GM21786 (cell line): Measurements from ENCODE around the gene SPACA7.
"Not testable (repeated sequence)": the region's sequence is repeated elsewhere in the genome, so short reads cannot be mapped to it uniquely, and the experiment has no call there.

Experiments used
- ATAC-seq: cut with Tn5 transposase; IDR thresholded peaks from one replicate; pipeline ENCODE4 v1.9.1; 2021; ENCODE audit not compliant: unreplicated experiment

The SPACA7 gene

GRCh38 chr13:112349681-112350080 lies 26.5 kb upstream of the SPACA7 start:
- ATAC-seq, result no peak

- ATAC-seq, result no peak
These were observed 25.9 kb upstream of the SPACA7 start for GRCh38 chr13:112350300-112350699.

- ATAC-seq, result no peak
These were observed 24.3 kb upstream of the SPACA7 start for GRCh38 chr13:112351825-112352224.

- no peak for ATAC-seq
These were observed 22.3 kb upstream of the SPACA7 start for GRCh38 chr13:112353856-112354255.

GRCh38 chr13:112354330-112355273 lies 21.6 kb upstream of the SPACA7 start:
- no peak for ATAC-seq

- no peak for ATAC-seq
These were observed 20.8 kb upstream of the SPACA7 start for GRCh38 chr13:112355274-112355838.

- ATAC-seq, result no peak
These were observed 20.0 kb upstream of the SPACA7 start for GRCh38 chr13:112356190-112356589.

GRCh38 chr13:112358156-112358555 lies 18.0 kb upstream of the SPACA7 start:
- ATAC-seq, result no peak

- ATAC-seq, result no peak
These were observed 14.1 kb upstream of the SPACA7 start for GRCh38 chr13:112362021-112362420.

- ATAC-seq, result no peak
These were observed 12.2 kb upstream of the SPACA7 start for GRCh38 chr13:112363867-112364528.

- no peak for ATAC-seq
These were observed 9.1 kb upstream of the SPACA7 start for GRCh38 chr13:112366907-112367646.

GRCh38 chr13:112368883-112369282 lies 7.3 kb upstream of the SPACA7 start:
- no peak for ATAC-seq

GRCh38 chr13:112370311-112370710 lies 5.8 kb upstream of the SPACA7 start:
- ATAC-seq, result no peak

- no peak for ATAC-seq
These were observed 1.9 kb upstream of the SPACA7 start for GRCh38 chr13:112374271-112374670.

GRCh38 chr13:112391746-112392145 lies 15.6 kb downstream of the SPACA7 start:
- ATAC-seq, result no peak

GRCh38 chr13:112392719-112393118 lies 16.6 kb downstream of the SPACA7 start:
- no peak for ATAC-seq

- ATAC-seq, result not testable (repeated sequence)
These were observed 18.9 kb downstream of the SPACA7 start for GRCh38 chr13:112395022-112395421.

GRCh38 chr13:112395941-112396340 lies 19.8 kb downstream of the SPACA7 start:
- not testable (repeated sequence) for ATAC-seq

- no peak for ATAC-seq
These were observed 21.0 kb downstream of the SPACA7 start for GRCh38 chr13:112397108-112397507.

- ATAC-seq, result not testable (repeated sequence)
These were observed 22.2 kb downstream of the SPACA7 start for GRCh38 chr13:112398347-112398746.

- not testable (repeated sequence) for ATAC-seq
These were observed 33.7 kb downstream of the SPACA7 start for GRCh38 chr13:112409828-112410227.
